H9 (cell line): ENCODE measurements around the gene MYOZ2. TPM values are rescaled to one million over a fixed set of nuclear protein-coding genes. Genes with fewer than 3 reads are reported as not detected.

Source experiments
- DNase-seq: peaks from one replicate; pipeline ENCODE4 v3.0.0-alpha.2; 2017
- H2AFZ ChIP-seq: one replicate; pipeline ENCODE4 v1.6.1; 2013; ENCODE audit warnings: mild to moderate bottlenecking, low read length, control low read depth, moderate library complexity
- H2AK5ac ChIP-seq: 2 replicates; pipeline ENCODE4 v1.6.1; 2013; ENCODE audit warnings: low read length, control low read depth, mixed read lengths; ENCODE audit not compliant: insufficient read length
- H2BK120ac ChIP-seq: one replicate; pipeline ENCODE4 v1.6.1; 2013; ENCODE audit warnings: low read depth, mild to moderate bottlenecking, low read length, control low read depth, inconsistent platforms; ENCODE audit not compliant: poor library complexity, severe bottlenecking
- H2BK12ac ChIP-seq: 2 replicates; pipeline ENCODE4 v1.6.1; 2013; ENCODE audit warnings: low read length, control low read depth, mixed read lengths, low read depth; ENCODE audit not compliant: insufficient read length
- H2BK15ac ChIP-seq: 2 replicates; pipeline ENCODE4 v1.6.1; 2013; ENCODE audit warnings: low read depth, low read length, control low read depth
- H2BK20ac ChIP-seq: one replicate; pipeline ENCODE4 v1.6.1; 2013; ENCODE audit warnings: low read depth, mild to moderate bottlenecking, low read length, control low read depth, inconsistent platforms; ENCODE audit not compliant: poor library complexity, severe bottlenecking
- H2BK5ac ChIP-seq: 2 replicates; pipeline ENCODE4 v1.6.1; 2013; ENCODE audit warnings: low read length, control low read depth, mixed read lengths; ENCODE audit not compliant: insufficient read length
- H3K14ac ChIP-seq: 2 replicates; pipeline ENCODE4 v1.6.1; 2013; ENCODE audit warnings: low read length, control low read depth; ENCODE audit not compliant: insufficient read depth
- H3K18ac ChIP-seq: 2 replicates; pipeline ENCODE4 v1.6.1; 2013; ENCODE audit warnings: low read depth, mild to moderate bottlenecking, mixed read lengths, low read length, control low read depth; ENCODE audit not compliant: insufficient read length
- H3K23ac ChIP-seq: 2 replicates; pipeline ENCODE4 v1.6.1; 2013; ENCODE audit warnings: low read length, control low read depth, mixed read lengths, low read depth; ENCODE audit not compliant: insufficient read length
- H3K23me2 ChIP-seq: 2 replicates; pipeline ENCODE4 v1.6.1; 2013; ENCODE audit warnings: low read depth, mild to moderate bottlenecking, mixed read lengths, low read length, control low read depth; ENCODE audit not compliant: insufficient read length, poor library complexity, severe bottlenecking
- H3K27ac ChIP-seq: 2 replicates; pipeline ENCODE4 v1.5.1; 2013; ENCODE audit warnings: low read length, control low read depth, mixed read lengths, low read depth; ENCODE audit not compliant: insufficient read length
- H3K27me3 ChIP-seq: 2 replicates; pipeline ENCODE4 v1.6.1; 2013; ENCODE audit warnings: low read length, control low read depth, inconsistent platforms; ENCODE audit not compliant: insufficient read depth
- H3K4ac ChIP-seq: 2 replicates; pipeline ENCODE4 v1.6.1; 2013; ENCODE audit warnings: low read depth, mild to moderate bottlenecking, control low read depth, inconsistent platforms, low read length, moderate library complexity
- H3K4me1 ChIP-seq: 2 replicates; pipeline ENCODE4 v1.6.1; 2013; ENCODE audit warnings: low read length, control low read depth, inconsistent platforms; ENCODE audit not compliant: insufficient read depth
- H3K4me2 ChIP-seq: 2 replicates; pipeline ENCODE4 v1.6.1; 2013; ENCODE audit warnings: low read length, control low read depth, mixed read lengths; ENCODE audit not compliant: insufficient read length, insufficient read depth
- H3K56ac ChIP-seq: 2 replicates; pipeline ENCODE4 v1.6.1; 2013; ENCODE audit warnings: low read depth, mild to moderate bottlenecking, mixed read lengths, low read length, control low read depth; ENCODE audit not compliant: insufficient read length
- H3K79me1 ChIP-seq: 2 replicates; pipeline ENCODE4 v1.6.1; 2013; ENCODE audit warnings: low read depth, mild to moderate bottlenecking, moderate library complexity, low read length, control low read depth, inconsistent platforms; ENCODE audit not compliant: insufficient read depth, poor library complexity, severe bottlenecking
- H3K79me2 ChIP-seq: 2 replicates; pipeline ENCODE4 v1.6.1; 2013; ENCODE audit warnings: low read length, control low read depth, inconsistent platforms; ENCODE audit not compliant: insufficient read depth
- H3K9ac ChIP-seq: 2 replicates; pipeline ENCODE4 v1.6.1; 2013; ENCODE audit warnings: low read length, control low read depth, mixed read lengths; ENCODE audit not compliant: insufficient read length; ENCODE audit errors: extremely low read depth
- H3K9me3 ChIP-seq: one replicate; pipeline ENCODE4 v1.6.1; 2013; ENCODE audit warnings: low read depth, low read length, inconsistent platforms; ENCODE audit not compliant: control insufficient read depth
- H3T11ph ChIP-seq: one replicate; pipeline ENCODE4 v1.6.1; 2013; ENCODE audit warnings: mild to moderate bottlenecking, low read length, control low read depth, inconsistent platforms
- H4K20me1 ChIP-seq: one replicate; pipeline ENCODE4 v1.6.1; 2013; ENCODE audit not compliant: control insufficient read depth, insufficient read length, insufficient read depth
- H4K5ac ChIP-seq: 2 replicates; pipeline ENCODE4 v1.6.1; 2013; ENCODE audit warnings: low read depth, mild to moderate bottlenecking, mixed read lengths, low read length, control low read depth; ENCODE audit not compliant: insufficient read length
- H4K8ac ChIP-seq: replicated peaks from 2 replicates; pipeline ENCODE4 v1.6.1; 2013; ENCODE audit warnings: low read length, control low read depth, mixed read lengths, low read depth; ENCODE audit not compliant: insufficient read length
- H4K91ac ChIP-seq: 2 replicates; pipeline ENCODE4 v1.6.1; 2013; ENCODE audit warnings: low read depth, mild to moderate bottlenecking, moderate library complexity, mixed read lengths, low read length, control low read depth; ENCODE audit not compliant: insufficient read length
- H3K27ac Mint-ChIP-seq, 3 experiments: 2 replicates in 2 of 3; 3 replicates in 1 of 3; pipeline ENCODE4 v1.8.0; 2020 to 2021; ENCODE audit warnings: mixed read lengths in 3 of 3, mild to moderate bottlenecking in 1 of 3, moderate library complexity in 1 of 3
- H3K27me3 Mint-ChIP-seq: 2 replicates; pipeline ENCODE4 v1.8.0; 2021; ENCODE audit warnings: low read depth, mild to moderate bottlenecking, moderate library complexity, mixed read lengths
- H3K36me3 Mint-ChIP-seq, 3 experiments: 2 replicates in 2 of 3; 3 replicates in 1 of 3; pipeline ENCODE4 v1.8.0; 2020 to 2021; ENCODE audit warnings: low read depth in 3 of 3, mixed read lengths in 3 of 3; ENCODE audit not compliant: insufficient read depth in 1 of 3
- H3K4me1 Mint-ChIP-seq, 2 experiments: 2 replicates each; pipeline ENCODE4 v1.8.0; 2020; ENCODE audit warnings: mixed read lengths in 2 of 2
- H3K4me3 Mint-ChIP-seq, 2 experiments: 2 replicates in 1 of 2; 3 replicates in 1 of 2; pipeline ENCODE4 v1.8.0; 2020 to 2021; ENCODE audit warnings: mild to moderate bottlenecking in 2 of 2, mixed read lengths in 2 of 2, moderate library complexity in 1 of 2
- H3K9me3 Mint-ChIP-seq, 2 experiments: 2 replicates in 1 of 2; 3 replicates in 1 of 2; pipeline ENCODE4 v1.8.0; 2020; ENCODE audit warnings: mild to moderate bottlenecking in 2 of 2, mixed read lengths in 2 of 2, moderate library complexity in 1 of 2
- CTCF ChIP-seq: fragments of 200-600 bp; sonication (generic); conservative IDR thresholded peaks from 3 replicates; pipeline ENCODE4 v1.8.0; 2021; ENCODE audit warnings: antibody characterized with exemption, mild to moderate bottlenecking
- WGBS: extraction: QIAGEN DNeasy Blood & Tissue Kit; methylation state at CpG from one replicate; pipeline ENCODE4 v1.1.7; 2013; ENCODE audit warnings: missing lambda C conversion rate, low lambda C conversion rate, mixed read lengths; ENCODE audit not compliant: insufficient read length; ENCODE audit errors: extremely low coverage; 5-methylcytosine and 5-hydroxymethylcytosine counted together
- total RNA-seq: library from RNA; stranded (reverse); gene quantifications from 2 replicates; pipeline ENCODE4 v1.2.1, GENCODE V29; 2021

The MYOZ2 gene
- total RNA-seq, 1 experiment from 2014 or later = not detected

- no peak overlapping the region for H2AK5ac ChIP-seq
- H2BK15ac ChIP-seq = no peak overlapping the region
- no peak overlapping the region for H3K9ac ChIP-seq
- H2BK20ac ChIP-seq = no peak overlapping the region
- no peak overlapping the region for H3K27ac ChIP-seq
- no peak for TF ChIP-seq CTCF
- no peaks in the 10 kb centered on the region for H3K79me2 ChIP-seq
- H2BK120ac ChIP-seq = no peak overlapping the region
- H3K4ac ChIP-seq = no peak overlapping the region
- H3K14ac ChIP-seq = no peak overlapping the region
- H2BK12ac ChIP-seq = no peak overlapping the region
- H3K4me3 Mint-ChIP-seq = no peak overlapping the region
- H3K18ac ChIP-seq = no peak overlapping the region
- H3K4me2 ChIP-seq = no peak overlapping the region
- no peak overlapping the region for H3K56ac ChIP-seq
- H3K4me1 Mint-ChIP-seq = peaks cover 12% of the 10 kb centered on the region in 2 experiments
- no peaks in the 10 kb centered on the region for H4K20me1 ChIP-seq
- H3K27ac Mint-ChIP-seq = no peak overlapping the region
- no peaks in the 10 kb centered on the region; the same call in 1 of the 2 replicates for H3K27me3 Mint-ChIP-seq
- no peaks in the 10 kb centered on the region for H3K79me1 ChIP-seq
- H3K4me1 ChIP-seq = no peaks in the 10 kb centered on the region
- no peaks in the 10 kb centered on the region for H3K23me2 ChIP-seq
- no peak overlapping the region for H3T11ph ChIP-seq
- no peak overlapping the region for H4K91ac ChIP-seq
- WGBS = no CpG with 5 or more reads among the region's 2 CpGs
- no peaks in the 10 kb centered on the region for H3K9me3 ChIP-seq
- H3K36me3 Mint-ChIP-seq = no peaks in the 10 kb centered on the region
- no peaks in the 10 kb centered on the region for H3K9me3 Mint-ChIP-seq
- no peak overlapping the region for H2AFZ ChIP-seq
- H3K23ac ChIP-seq = no peak overlapping the region
- DNase-seq = no peak
- no peak overlapping the region for H4K5ac ChIP-seq
- H3K27me3 ChIP-seq = no peaks in the 10 kb centered on the region
- H2BK5ac ChIP-seq = no peak overlapping the region
- no peak overlapping the region for H4K8ac ChIP-seq
These were observed 38.2 kb upstream of the MYOZ2 start for GRCh38 chr4:119097282-119097900.
